PC-9 (cell line): ENCODE data around the gene CTIF. TPM values are rescaled to one million over a fixed set of nuclear protein-coding genes. Genes with fewer than 3 reads are reported as not detected.

Source experiments
- BruUV-seq: library from RNA; stranded (reverse); fragments of 400-500 nt; replicated peaks from 2 replicates; lab custom pipeline; 2021; lab: Mats Ljungman, UMichigan
- CTCF ChIA-PET: fragments of 300-600 bp; sonication (Branson Sonifier 250); formaldehyde crosslinking; loops from one replicate; lab custom pipeline; 2022; ENCODE audit warnings: antibody characterized with exemption; lab: Charles Lee
- POLR2A ChIA-PET: fragments of 300-600 bp; sonication (Branson Sonifier 250); formaldehyde crosslinking; loops from one replicate; lab custom pipeline; 2022; ENCODE audit warnings: antibody characterized with exemption; ENCODE audit not compliant: unreplicated experiment; lab: Charles Lee
- DNase-seq, 2 experiments: peaks; one replicate each; pipeline versions ENCODE4 v3.0.0 to v3.0.0-alpha.2; 2015 to 2022; ENCODE audit warnings: mixed read lengths in 1 of 2
- H2AFZ ChIP-seq: fragments of 200-600 bp; sonication (generic); 2 replicates; pipeline ENCODE4 v1.8.1; 2017; ENCODE audit warnings: antibody characterized with exemption
- H3F3A ChIP-seq: fragments of 200-600 bp; sonication (generic); 2 replicates; pipeline ENCODE4 v1.8.1; 2017; ENCODE audit warnings: antibody characterized with exemption, mild to moderate bottlenecking, low read depth; ENCODE audit not compliant: insufficient read depth
- H3K27ac ChIP-seq: fragments of 200-600 bp; sonication (generic); 2 replicates; pipeline ENCODE4 v1.6.1; 2016; ENCODE audit warnings: mixed run types
- H3K27me3 ChIP-seq: fragments of 200-600 bp; sonication (generic); 2 replicates; pipeline ENCODE4 v1.6.1; 2016; ENCODE audit warnings: low read depth, mixed run types; ENCODE audit not compliant: insufficient read depth
- H3K36me3 ChIP-seq: fragments of 200-600 bp; sonication (generic); 2 replicates; pipeline ENCODE4 v1.6.1; 2016; ENCODE audit warnings: low read depth, mixed run types
- H3K4me1 ChIP-seq: fragments of 200-600 bp; sonication (generic); replicated peaks from 2 replicates; pipeline ENCODE4 v1.6.1; 2016; ENCODE audit warnings: mixed run types; ENCODE audit not compliant: insufficient read depth
- H3K4me2 ChIP-seq: fragments of 200-600 bp; sonication (generic); 2 replicates; pipeline ENCODE4 v1.6.1; 2017; ENCODE audit warnings: mixed run types
- H3K4me3 ChIP-seq: fragments of 200-600 bp; sonication (generic); 2 replicates; pipeline ENCODE4 v1.6.1; 2016; ENCODE audit warnings: mixed run types
- H3K79me2 ChIP-seq: fragments of 200-600 bp; sonication (generic); 2 replicates; pipeline ENCODE4 v1.6.1; 2017; ENCODE audit warnings: low read depth, mixed run types
- H3K9me2 ChIP-seq: fragments of 200-600 bp; sonication (generic); 2 replicates; pipeline ENCODE4 v1.8.1; 2017; ENCODE audit warnings: mild to moderate bottlenecking; ENCODE audit not compliant: insufficient read depth
- H3K9me3 ChIP-seq: fragments of 200-600 bp; sonication (generic); 2 replicates; pipeline ENCODE4 v1.8.1; 2016; ENCODE audit warnings: low read depth; ENCODE audit not compliant: insufficient read depth
- H4K20me1 ChIP-seq: fragments of 200-600 bp; sonication (generic); 2 replicates; pipeline ENCODE4 v1.8.1; 2017; ENCODE audit not compliant: insufficient read depth
- EZH2 ChIP-seq: fragments of 200-600 bp; sonication (generic); IDR thresholded peaks from 2 replicates; pipeline ENCODE4 v1.8.0; 2017; ENCODE audit warnings: antibody characterized with exemption, low read depth
- intact Hi-C: fragments of 100-400 bp; cut with micrococcal nuclease; formaldehyde crosslinking; loops from one replicate; pipeline ENCODE4 v1.10.0; 2022; ENCODE audit not compliant: unreplicated experiment
- total RNA-seq: library from RNA; stranded (reverse); gene quantifications from 2 replicates; pipeline ENCODE4 v1.2.3, GENCODE V29; 2021
- TF ChIP-seq, protein P1 (sequence below): fragments of 200-600 bp; sonication (generic); conservative IDR thresholded peaks from 2 replicates; pipeline ENCODE4 v1.6.1; 2017; ENCODE audit warnings: mixed run types, antibody characterized with exemption, mild to moderate bottlenecking, moderate library complexity

The CTIF gene
- total RNA-seq, 1 experiment from 2014 or later, result 26.2 TPM

DNA sequence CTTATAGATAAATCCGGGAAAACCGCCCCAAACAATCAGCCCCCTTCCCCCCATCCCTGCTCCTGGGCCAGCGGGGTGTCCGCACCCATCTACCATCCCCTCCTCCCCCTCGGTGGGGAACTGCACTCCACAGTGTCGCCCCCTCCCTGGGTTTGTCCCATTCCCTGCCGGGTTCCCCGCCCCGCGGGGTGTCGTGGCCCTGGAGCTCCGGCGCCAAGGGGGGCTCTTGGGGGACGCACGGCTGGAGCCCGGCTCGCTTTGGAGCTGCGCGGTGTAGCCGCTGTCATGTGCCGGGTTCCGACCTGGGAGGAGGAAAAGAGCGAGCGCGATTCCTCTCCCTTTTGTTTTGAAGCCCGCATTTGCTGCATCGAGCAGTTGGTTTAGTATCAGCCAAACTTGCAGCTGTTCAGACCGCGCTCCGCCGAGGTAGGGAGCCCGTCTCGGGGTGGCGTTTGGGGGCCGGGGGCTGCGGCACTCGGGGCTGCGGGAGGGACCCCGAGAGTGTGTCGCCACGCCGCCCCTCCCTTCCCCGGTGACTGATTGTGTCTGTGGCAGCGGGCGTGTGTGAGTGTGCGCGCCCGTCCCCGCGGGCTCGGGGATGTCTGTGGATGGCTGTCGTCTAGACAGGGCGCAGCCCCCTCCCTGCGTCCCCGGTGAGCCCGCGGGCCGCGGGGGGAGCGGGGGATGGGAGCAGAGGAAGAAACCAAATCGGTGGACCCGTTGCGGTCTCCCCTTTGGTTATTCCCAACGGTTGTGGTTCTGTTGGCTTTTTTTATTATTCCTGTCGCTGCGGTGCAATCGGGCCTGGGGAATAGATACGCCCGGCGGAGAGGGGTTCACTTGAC lies 797 bp downstream of the CTIF start:
- peaks cover 25% of the 10 kb centered on the region for H3F3A ChIP-seq
- no peak overlapping the region for H3K27ac ChIP-seq
- no peaks in the 10 kb centered on the region for H3K9me3 ChIP-seq
- TSS peak; percentile 45 for BruUV-seq
- TF ChIP-seq, protein P1, sequence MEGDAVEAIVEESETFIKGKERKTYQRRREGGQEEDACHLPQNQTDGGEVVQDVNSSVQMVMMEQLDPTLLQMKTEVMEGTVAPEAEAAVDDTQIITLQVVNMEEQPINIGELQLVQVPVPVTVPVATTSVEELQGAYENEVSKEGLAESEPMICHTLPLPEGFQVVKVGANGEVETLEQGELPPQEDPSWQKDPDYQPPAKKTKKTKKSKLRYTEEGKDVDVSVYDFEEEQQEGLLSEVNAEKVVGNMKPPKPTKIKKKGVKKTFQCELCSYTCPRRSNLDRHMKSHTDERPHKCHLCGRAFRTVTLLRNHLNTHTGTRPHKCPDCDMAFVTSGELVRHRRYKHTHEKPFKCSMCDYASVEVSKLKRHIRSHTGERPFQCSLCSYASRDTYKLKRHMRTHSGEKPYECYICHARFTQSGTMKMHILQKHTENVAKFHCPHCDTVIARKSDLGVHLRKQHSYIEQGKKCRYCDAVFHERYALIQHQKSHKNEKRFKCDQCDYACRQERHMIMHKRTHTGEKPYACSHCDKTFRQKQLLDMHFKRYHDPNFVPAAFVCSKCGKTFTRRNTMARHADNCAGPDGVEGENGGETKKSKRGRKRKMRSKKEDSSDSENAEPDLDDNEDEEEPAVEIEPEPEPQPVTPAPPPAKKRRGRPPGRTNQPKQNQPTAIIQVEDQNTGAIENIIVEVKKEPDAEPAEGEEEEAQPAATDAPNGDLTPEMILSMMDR, result no peak
- no peak for TF ChIP-seq EZH2
- H3K4me1 ChIP-seq, result peaks cover 34% of the 10 kb centered on the region
- intact Hi-C loops, result loop anchor here (1.0 to 2.0 kb wide), 2 partner anchors 51 to 123 kb away; no protein-coding TSS in a partner anchor
- DNase-seq, result no peak
- peak overlapping the region; percentile 94 for H2AFZ ChIP-seq
- CTCF ChIA-PET, result no interaction called here
- H3K79me2 ChIP-seq, result peaks cover 20% of the 10 kb centered on the region
- H3K4me2 ChIP-seq, result peak overlapping the region; percentile 99
- H3K4me3 ChIP-seq, result peak overlapping the region; percentile 97
- no peaks in the 10 kb centered on the region for H4K20me1 ChIP-seq
- H3K36me3 ChIP-seq, result no peaks in the 10 kb centered on the region
- POLR2A ChIA-PET, result no interaction called here
- no peaks in the 10 kb centered on the region for H3K9me2 ChIP-seq
- no peaks in the 10 kb centered on the region for H3K27me3 ChIP-seq

DNA sequence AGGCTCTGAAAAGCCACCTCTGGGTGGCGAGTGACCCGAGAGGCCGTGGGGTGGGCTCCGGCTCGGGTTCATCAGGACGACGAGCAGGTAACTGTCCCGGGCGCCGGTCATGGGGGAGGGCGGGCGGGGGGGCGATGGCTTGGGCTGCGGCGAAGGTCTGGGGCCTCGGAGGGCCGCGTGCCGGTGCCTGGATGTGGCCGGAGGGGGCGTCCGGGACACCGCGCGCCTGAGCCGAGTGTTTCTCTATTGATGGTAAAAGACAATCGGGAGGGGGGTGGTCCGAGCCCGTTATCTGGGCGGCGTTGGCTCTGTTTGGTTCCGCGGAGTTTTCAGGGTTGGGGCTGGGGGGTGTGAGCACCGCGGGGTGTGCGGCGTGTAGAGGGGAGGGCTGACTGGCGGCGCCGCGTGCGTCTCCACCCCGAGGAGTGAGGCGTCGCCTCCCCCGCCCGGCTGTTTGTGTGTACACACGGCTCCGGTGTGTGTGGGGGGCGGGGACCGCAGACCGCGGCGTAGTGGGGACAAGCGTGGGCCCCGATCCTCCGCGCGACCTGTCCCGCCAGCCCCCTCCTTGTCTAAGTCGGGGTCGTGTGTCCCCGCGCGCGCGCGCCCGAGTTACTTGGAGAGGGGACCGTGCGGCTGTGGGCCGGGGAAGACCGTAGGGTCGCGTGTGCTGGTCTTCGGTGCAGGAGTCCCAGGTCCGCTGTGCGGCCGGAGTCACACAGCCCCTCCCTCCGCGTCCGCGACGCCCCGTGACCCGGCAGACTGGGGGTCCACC lies 1.6 kb downstream of the CTIF start:
- peaks cover 34% of the 10 kb centered on the region for H3K4me1 ChIP-seq
- DNase-seq, result peak in 1 of 2 experiments; percentile 41
- H3K9me2 ChIP-seq, result no peaks in the 10 kb centered on the region
- peak overlapping the region; percentile 99 for H3K4me2 ChIP-seq
- intact Hi-C loops, result no loop called here
- peak overlapping the region; percentile 95 for H2AFZ ChIP-seq
- H3F3A ChIP-seq, result peaks cover 25% of the 10 kb centered on the region
- no peaks in the 10 kb centered on the region for H3K9me3 ChIP-seq
- peak overlapping the region; percentile 97 for H3K4me3 ChIP-seq
- no TSS peak for BruUV-seq
- H3K27ac ChIP-seq, result peak overlapping the region; percentile 55
- POLR2A ChIA-PET, result no interaction called here
- CTCF ChIA-PET, result no interaction called here
- H3K36me3 ChIP-seq, result no peaks in the 10 kb centered on the region
- H3K27me3 ChIP-seq, result no peaks in the 10 kb centered on the region
- TF ChIP-seq, protein P1, result no peak
- TF ChIP-seq EZH2, result no peak
- no peaks in the 10 kb centered on the region for H4K20me1 ChIP-seq
- peaks cover 20% of the 10 kb centered on the region for H3K79me2 ChIP-seq

DNA sequence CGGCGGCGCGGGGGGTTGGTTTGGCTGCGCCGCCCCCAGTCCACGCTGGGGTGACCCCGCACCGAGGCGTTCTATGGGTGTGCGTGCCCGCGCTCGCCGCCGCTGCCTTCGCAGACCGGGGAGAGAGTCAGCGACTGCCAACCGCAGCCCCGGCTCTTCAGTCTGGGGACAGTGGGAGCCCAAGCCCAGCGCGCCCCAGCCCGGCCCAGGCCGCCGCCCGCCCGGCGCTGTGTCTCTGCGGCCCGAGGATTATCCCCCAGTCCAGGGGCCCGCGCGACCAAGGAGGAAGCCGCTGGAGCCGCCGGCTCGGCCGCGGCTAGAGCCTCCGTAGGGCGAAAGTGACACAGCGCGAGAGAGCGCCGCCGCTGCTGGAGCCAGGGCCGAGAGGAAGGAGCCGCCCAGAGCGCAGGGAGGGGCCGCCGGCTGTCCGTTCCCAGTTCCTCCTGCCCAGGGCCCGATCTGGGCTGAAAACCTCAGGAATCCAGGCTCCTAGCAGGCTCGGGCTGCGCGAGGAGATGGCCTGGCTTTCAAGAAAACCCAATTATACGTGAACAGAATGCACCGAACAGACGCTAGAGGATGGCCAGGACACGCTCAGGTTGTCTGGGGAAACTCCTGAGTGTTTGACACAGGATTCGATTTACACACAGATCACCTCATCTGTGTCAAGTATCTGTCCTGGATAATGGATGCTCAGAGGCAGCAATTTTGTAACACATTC lies 2.4 kb downstream of the CTIF start:
- ChIA-PET CTCF (interaction anchor here (0.6 kb wide), 1 partner anchor 10 kb away, joined by 3 read pairs; no protein-coding TSS in a partner anchor), POLR2A (no interaction called here)
- peaks cover 34% of the 10 kb centered on the region for H3K4me1 ChIP-seq
- H3K27me3 ChIP-seq, result no peaks in the 10 kb centered on the region
- intact Hi-C loops, result no loop called here
- peak overlapping the region; percentile 55 for H3K27ac ChIP-seq
- H3K79me2 ChIP-seq, result peaks cover 20% of the 10 kb centered on the region
- H4K20me1 ChIP-seq, result no peaks in the 10 kb centered on the region
- H2AFZ ChIP-seq, result peak overlapping the region; percentile 95
- no peaks in the 10 kb centered on the region for H3K9me2 ChIP-seq
- H3K36me3 ChIP-seq, result no peaks in the 10 kb centered on the region
- peaks cover 25% of the 10 kb centered on the region for H3F3A ChIP-seq
- H3K4me2 ChIP-seq, result peak overlapping the region; percentile 99
- peak overlapping the region; percentile 97 for H3K4me3 ChIP-seq
- no peak for TF ChIP-seq EZH2
- TF ChIP-seq, protein P1, result no peak
- H3K9me3 ChIP-seq, result no peaks in the 10 kb centered on the region
- DNase-seq, result peak; percentile 47 to 48
- BruUV-seq, result no TSS peak
